ENCODE measurements around the gene TAAR9. TPM values are rescaled to one million over a fixed set of nuclear protein-coding genes. Genes with fewer than 3 reads are reported as not detected.
A peak's percentile ranks its signal among the peaks of the same experiment; 100 is the strongest.

TAAR9 gene
- total RNA-seq, 1 donor from 2014 or later = not detected

- DNase-seq (ENCODE audit: low read depth) = no peak
- no peak for TF ChIP-seq CTCF (conservative IDR thresholded peaks at IDR 0.05; ENCODE audit: low read depth, low read length)
Measured at GRCh38 chr6:132506869-132507808, 30.9 kb upstream of the TAAR9 start.

GRCh38 chr6:132511210-132511830, 26.8 kb upstream of the TAAR9 start:
- H3K4me3 ChIP-seq (ENCODE audit: low read depth, low read length) = peak overlapping the region; percentile 72
- DNase-seq (ENCODE audit: low read depth) = no peak
- TF ChIP-seq CTCF (conservative IDR thresholded peaks at IDR 0.05; ENCODE audit: low read depth, low read length) = no peak

More at GRCh38 chr6:132506869-132507808, 30.9 kb upstream of the TAAR9 start:
- no peak overlapping the region for H3K4me3 ChIP-seq (ENCODE audit: low read depth, low read length)

- peak overlapping the region; percentile 72 for H3K4me3 ChIP-seq (ENCODE audit: low read depth, low read length)
- DNase-seq (ENCODE audit: low read depth) = no peak
- TF ChIP-seq CTCF (conservative IDR thresholded peaks at IDR 0.05; ENCODE audit: low read depth, low read length) = no peak
Measured at GRCh38 chr6:132511831-132512220, 26.3 kb upstream of the TAAR9 start.

- no peak for DNase-seq (ENCODE audit: low read depth)
- no peak for TF ChIP-seq CTCF (conservative IDR thresholded peaks at IDR 0.05; ENCODE audit: low read depth, low read length)
- H3K4me3 ChIP-seq (ENCODE audit: low read depth, low read length) = peak overlapping the region; percentile 72
Measured at GRCh38 chr6:132512342-132512637, 25.8 kb upstream of the TAAR9 start.

- DNase-seq (ENCODE audit: low read depth) = peak; percentile 82
Measured at GRCh38 chr6:132512638-132513632, 25.1 kb upstream of the TAAR9 start, which contains the start of gene STX7. Gene STX7, minus strand, starts transcription at chr6:132513116. Its CDS starts 9,586 bp downstream, at chr6:132503530.

More at GRCh38 chr6:132512638-132513632, 25.1 kb upstream of the TAAR9 start, which contains the start of gene STX7:
- peak within 1 kb of the TSS; percentile 72 for H3K4me3 ChIP-seq (ENCODE audit: low read depth, low read length)
- no peak for TF ChIP-seq CTCF (conservative IDR thresholded peaks at IDR 0.05; ENCODE audit: low read depth, low read length)
